ENCODE data around the gene LAMC1.

- TF ChIP-seq, protein P1, sequence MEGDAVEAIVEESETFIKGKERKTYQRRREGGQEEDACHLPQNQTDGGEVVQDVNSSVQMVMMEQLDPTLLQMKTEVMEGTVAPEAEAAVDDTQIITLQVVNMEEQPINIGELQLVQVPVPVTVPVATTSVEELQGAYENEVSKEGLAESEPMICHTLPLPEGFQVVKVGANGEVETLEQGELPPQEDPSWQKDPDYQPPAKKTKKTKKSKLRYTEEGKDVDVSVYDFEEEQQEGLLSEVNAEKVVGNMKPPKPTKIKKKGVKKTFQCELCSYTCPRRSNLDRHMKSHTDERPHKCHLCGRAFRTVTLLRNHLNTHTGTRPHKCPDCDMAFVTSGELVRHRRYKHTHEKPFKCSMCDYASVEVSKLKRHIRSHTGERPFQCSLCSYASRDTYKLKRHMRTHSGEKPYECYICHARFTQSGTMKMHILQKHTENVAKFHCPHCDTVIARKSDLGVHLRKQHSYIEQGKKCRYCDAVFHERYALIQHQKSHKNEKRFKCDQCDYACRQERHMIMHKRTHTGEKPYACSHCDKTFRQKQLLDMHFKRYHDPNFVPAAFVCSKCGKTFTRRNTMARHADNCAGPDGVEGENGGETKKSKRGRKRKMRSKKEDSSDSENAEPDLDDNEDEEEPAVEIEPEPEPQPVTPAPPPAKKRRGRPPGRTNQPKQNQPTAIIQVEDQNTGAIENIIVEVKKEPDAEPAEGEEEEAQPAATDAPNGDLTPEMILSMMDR (conservative IDR thresholded peaks at IDR 0.05 in 1 of 2, IDR thresholded peaks at IDR 0.05 in 1 of 2; ENCODE audit: extremely low read depth in 1 of 2, insufficient read depth in 1 of 2, low read depth in 1 of 2, low read length in 2 of 2), result no peak
- TF ChIP-seq EZH2 (IDR thresholded peaks at IDR 0.05; ENCODE audit: borderline replicate concordance, low read length), result no peak
These were observed 106.9 kb downstream of the LAMC1 start for GRCh38 chr1:183129921-183130690.
